ENCODE measurements around the gene SMAD6.

The SMAD6 gene

GRCh38 chr15:66777596-66778313, 75.7 kb downstream of the SMAD6 start:
- TF ChIP-seq GATA3 (IDR thresholded peaks at IDR 0.05; ENCODE audit: low read depth, low read length) (no peak), GATA2 (IDR thresholded peaks at IDR 0.05; ENCODE audit: low read depth, low read length) (no peak)

DNA sequence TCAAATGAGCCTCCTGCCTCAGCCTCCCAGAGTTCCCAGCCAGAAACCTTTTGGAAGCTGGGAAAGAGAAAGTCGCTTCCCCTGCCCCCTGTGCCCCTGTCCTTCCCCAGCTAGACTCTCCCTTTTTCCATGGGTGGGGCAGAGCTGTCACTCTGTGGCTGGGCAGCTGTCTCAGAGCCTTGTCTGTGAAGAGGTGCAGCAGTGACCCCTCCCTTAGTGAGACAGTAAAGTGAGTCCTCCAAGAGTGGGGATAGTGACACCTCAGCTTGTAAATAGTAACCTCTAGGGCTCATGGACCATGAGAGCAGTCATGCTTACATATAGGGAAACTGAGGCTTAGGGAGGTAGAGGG, 76.3 kb downstream of the SMAD6 start:
- TF ChIP-seq GATA3 (IDR thresholded peaks at IDR 0.05; ENCODE audit: low read depth, low read length) (no peak), GATA2 (IDR thresholded peaks at IDR 0.05; ENCODE audit: low read depth, low read length) (no peak)

DNA sequence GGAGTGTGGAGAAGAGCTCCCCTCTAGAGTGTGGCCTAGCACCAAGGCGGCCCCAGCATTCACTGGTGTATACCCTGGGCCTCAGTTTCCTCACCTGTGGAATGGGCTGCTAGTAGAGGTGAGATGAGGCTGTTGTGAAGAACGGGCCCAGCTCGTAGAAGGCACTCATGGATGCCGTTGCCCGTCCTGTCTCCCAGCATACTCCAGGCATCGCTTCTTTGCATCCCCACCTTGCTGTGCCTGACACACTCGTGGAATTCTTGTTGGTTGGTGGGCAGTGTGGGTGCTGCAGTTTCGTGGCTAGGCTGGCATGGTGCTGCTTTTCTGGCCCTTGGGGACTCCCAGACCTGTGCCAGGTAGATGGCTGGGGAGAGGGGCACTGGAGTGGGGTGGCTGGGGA, 76.7 kb downstream of the SMAD6 start:
- TF ChIP-seq GATA2 (IDR thresholded peaks at IDR 0.05; ENCODE audit: low read depth, low read length) (no peak), GATA3 (IDR thresholded peaks at IDR 0.05; ENCODE audit: low read depth, low read length) (no peak)

DNA sequence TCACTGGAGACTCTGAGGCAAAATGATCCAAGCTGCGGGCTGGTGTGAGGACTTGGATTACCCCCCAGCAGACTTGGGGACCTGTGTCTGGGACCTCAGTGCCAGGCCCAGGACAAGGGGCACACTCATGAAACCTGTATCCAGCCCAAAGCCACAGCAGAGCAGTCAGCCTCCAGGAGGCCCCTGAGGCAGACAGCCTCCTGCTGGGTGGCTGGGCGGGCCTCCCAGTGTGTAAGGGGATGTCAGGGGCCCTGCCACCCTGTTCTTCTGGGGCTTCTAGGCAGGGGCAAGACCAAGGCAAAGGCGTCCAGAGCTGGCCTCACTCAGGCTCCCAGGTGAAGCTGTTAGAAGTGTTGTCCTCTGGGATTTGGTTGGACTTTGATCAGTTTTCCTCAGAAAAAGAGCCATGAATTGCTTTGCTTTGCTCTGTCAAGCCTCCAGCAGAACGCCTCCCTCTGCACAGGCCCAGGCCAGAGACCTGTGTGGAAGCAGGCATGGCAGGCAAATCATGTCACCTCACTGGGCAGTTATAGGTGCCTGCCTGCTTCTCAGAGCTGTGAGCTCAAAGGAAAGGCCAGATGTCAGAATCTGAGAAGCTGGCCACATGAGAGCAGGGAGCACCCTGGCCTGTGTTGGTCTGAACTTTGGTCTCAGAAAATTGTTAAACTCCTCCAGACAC, 77.4 kb downstream of the SMAD6 start:
- TF ChIP-seq GATA2 (IDR thresholded peaks at IDR 0.05; ENCODE audit: low read depth, low read length) = no peak

- no peak for TF ChIP-seq GATA2 (IDR thresholded peaks at IDR 0.05; ENCODE audit: low read depth, low read length)
Observed at GRCh38 chr15:66780172-66780972, 78.3 kb downstream of the SMAD6 start.

DNA sequence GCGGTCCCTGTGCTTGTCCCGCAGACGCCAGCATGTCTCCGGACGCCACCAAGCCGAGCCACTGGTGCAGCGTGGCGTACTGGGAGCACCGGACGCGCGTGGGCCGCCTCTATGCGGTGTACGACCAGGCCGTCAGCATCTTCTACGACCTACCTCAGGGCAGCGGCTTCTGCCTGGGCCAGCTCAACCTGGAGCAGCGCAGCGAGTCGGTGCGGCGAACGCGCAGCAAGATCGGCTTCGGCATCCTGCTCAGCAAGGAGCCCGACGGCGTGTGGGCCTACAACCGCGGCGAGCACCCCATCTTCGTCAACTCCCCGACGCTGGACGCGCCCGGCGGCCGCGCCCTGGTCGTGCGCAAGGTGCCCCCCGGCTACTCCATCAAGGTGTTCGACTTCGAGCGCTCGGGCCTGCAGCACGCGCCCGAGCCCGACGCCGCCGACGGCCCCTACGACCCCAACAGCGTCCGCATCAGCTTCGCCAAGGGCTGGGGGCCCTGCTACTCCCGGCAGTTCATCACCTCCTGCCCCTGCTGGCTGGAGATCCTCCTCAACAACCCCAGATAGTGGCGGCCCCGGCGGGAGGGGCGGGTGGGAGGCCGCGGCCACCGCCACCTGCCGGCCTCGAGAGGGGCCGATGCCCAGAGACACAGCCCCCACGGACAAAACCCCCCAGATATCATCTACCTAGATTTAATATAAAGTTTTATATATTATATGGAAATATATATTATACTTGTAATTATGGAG, 79.1 kb downstream of the SMAD6 start:
- no peak for TF ChIP-seq GATA2 (IDR thresholded peaks at IDR 0.05; ENCODE audit: low read depth, low read length)
- TF ChIP-seq GATA3 (IDR thresholded peaks at IDR 0.05; ENCODE audit: low read depth, low read length) = no peak

DNA sequence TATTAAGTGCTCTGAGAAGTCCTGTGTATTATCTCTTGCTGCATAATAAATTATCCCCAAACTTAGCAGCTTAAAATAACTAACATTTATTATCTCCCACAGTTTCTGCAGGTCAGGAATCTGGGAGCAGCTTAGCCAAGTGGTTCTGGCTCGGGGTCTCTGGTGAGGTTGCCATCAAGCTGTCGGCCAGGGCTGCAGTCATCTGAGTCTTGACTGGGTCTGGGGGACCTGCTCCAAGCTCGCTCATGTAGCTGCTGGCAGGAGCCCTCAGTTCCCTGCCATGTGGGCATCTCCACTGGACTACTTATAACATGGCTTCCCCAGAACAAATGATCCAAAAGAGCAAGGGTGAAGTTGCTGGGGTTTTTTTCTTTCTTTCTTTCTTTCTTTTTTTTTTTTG, 80.7 kb downstream of the SMAD6 start:
- no peak for TF ChIP-seq GATA3 (IDR thresholded peaks at IDR 0.05; ENCODE audit: low read depth, low read length)
- no peak for TF ChIP-seq GATA2 (IDR thresholded peaks at IDR 0.05; ENCODE audit: low read depth, low read length)

- TF ChIP-seq GATA2 (IDR thresholded peaks at IDR 0.05; ENCODE audit: low read depth, low read length) = no peak
- no peak for TF ChIP-seq GATA3 (IDR thresholded peaks at IDR 0.05; ENCODE audit: low read depth, low read length)
Observed at GRCh38 chr15:66783314-66783713, 81.3 kb downstream of the SMAD6 start.

GRCh38 chr15:66783725-66784124, 81.7 kb downstream of the SMAD6 start:
- TF ChIP-seq GATA2 (IDR thresholded peaks at IDR 0.05; ENCODE audit: low read depth, low read length) (no peak), GATA3 (IDR thresholded peaks at IDR 0.05; ENCODE audit: low read depth, low read length) (no peak)

DNA sequence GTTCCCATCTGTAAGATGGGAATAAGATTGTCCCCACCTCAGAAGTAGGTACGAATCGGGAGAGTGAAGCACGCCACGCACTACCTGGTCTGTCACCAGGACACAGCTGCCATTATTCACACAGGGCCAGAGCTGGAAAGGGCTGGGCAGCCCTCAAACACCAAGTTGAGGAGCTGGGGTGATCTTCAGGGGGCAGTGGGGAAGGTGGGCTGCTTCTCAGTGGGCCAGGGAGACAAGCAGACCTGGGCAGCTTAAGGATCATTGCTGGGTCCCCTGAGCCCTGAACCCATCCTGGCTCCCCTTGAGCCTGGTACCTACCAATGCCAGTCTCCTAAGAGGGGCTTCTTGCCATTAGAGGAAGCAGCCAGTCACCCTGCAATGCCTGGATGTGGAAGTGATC, 82.1 kb downstream of the SMAD6 start:
- TF ChIP-seq GATA2 (IDR thresholded peaks at IDR 0.05; ENCODE audit: low read depth, low read length) = no peak
- TF ChIP-seq GATA3 (IDR thresholded peaks at IDR 0.05; ENCODE audit: low read depth, low read length) = no peak

DNA sequence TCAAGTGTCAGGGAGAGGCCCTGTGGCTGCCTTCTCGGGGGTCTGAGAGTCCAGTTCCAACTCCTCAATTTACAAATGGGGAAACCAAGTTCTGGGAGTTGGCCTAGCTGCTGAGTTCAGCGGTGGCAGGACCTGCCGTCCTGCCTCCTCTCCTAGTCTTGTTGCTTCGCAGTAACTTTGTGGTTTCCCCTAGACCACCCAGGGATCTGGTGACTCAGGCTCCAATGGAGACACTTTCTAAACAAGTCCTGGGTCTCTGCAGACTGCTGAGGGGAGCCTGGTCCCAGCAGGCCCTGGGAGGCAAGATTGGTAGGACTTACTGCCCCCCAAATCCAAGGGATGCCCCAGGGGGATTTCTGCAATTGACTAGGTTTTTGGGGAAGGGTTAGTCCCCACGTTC, 83.6 kb downstream of the SMAD6 start:
- no peak for TF ChIP-seq GATA2 (IDR thresholded peaks at IDR 0.05; ENCODE audit: low read depth, low read length)
- no peak for TF ChIP-seq GATA3 (IDR thresholded peaks at IDR 0.05; ENCODE audit: low read depth, low read length)

DNA sequence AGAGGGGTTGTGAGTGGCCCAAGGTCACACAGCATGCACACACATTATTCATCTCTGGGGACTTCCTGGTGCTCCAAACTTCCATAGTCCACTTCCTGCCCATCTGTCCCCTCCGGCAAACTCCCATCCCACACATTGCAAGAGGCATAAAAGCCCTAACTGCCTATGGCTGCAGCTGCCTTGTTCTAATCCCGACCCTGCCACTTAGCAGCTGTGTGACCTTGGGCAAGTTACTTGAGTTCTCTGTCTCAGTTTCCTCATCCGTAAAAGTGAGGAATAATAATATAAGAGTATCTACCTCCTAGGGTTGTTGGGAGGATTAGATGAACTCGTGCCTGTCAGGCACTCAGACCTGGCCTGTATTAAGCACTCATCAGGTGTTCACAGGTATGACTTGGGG, 84.2 kb downstream of the SMAD6 start:
- TF ChIP-seq GATA2 (IDR thresholded peaks at IDR 0.05; ENCODE audit: low read depth, low read length) (no peak), GATA3 (IDR thresholded peaks at IDR 0.05; ENCODE audit: low read depth, low read length) (no peak)

- no peak for TF ChIP-seq GATA2 (IDR thresholded peaks at IDR 0.05; ENCODE audit: low read depth, low read length)
- no peak for TF ChIP-seq GATA3 (IDR thresholded peaks at IDR 0.05; ENCODE audit: low read depth, low read length)
Observed at GRCh38 chr15:66786708-66787488, 84.9 kb downstream of the SMAD6 start.
